Activated T-helper 2 cell treated with anti-CD3 and anti-CD28 coated beads, Interferon-gamma antibody, Interleukin-2, Interleukin-4, amounts not matched to agents 10 μg/mL and 5 μg/mL and 100 μg/mL, durations not matched to agents 14 hours and 24 hours and 36 hours (primary cell): ENCODE measurements around the gene BASP1. TPM values are rescaled to one million over a fixed set of nuclear protein-coding genes. Genes with fewer than 3 reads are reported as not detected.

ENCODE experiments used
- DNase-seq: peaks from one replicate; pipeline ENCODE4 v3.0.0; 2021; ENCODE audit warnings: low spot score
- H3K27ac Mint-ChIP-seq: one replicate; pipeline ENCODE4 v1.8.0; 2021; ENCODE audit warnings: mixed read lengths
- H3K27me3 Mint-ChIP-seq: one replicate; pipeline ENCODE4 v1.8.0; 2021; ENCODE audit warnings: low read depth, mixed read lengths
- H3K36me3 Mint-ChIP-seq: one replicate; pipeline ENCODE4 v1.8.0; 2021; ENCODE audit warnings: low read depth, mixed read lengths
- H3K4me1 Mint-ChIP-seq: one replicate; pipeline ENCODE4 v1.8.0; 2021; ENCODE audit warnings: low read depth, mixed read lengths
- H3K4me3 Mint-ChIP-seq: one replicate; pipeline ENCODE4 v1.8.0; 2021; ENCODE audit warnings: low read depth, mild to moderate bottlenecking, moderate library complexity, mixed read lengths
- H3K9me3 Mint-ChIP-seq: one replicate; pipeline ENCODE4 v1.8.0; 2021; ENCODE audit warnings: mixed read lengths
- intact Hi-C: fragments of 100-400 bp; cut with micrococcal nuclease; formaldehyde crosslinking; loops from one replicate; pipeline ENCODE4 v1.15.1; 2023
- total RNA-seq: library from RNA; stranded (reverse); gene quantifications from 2 replicates; pipeline ENCODE4 v1.2.3, GENCODE V29; 2022

BASP1 gene
- total RNA-seq, 1 donor from 2014 or later = 0.73 TPM

DNA sequence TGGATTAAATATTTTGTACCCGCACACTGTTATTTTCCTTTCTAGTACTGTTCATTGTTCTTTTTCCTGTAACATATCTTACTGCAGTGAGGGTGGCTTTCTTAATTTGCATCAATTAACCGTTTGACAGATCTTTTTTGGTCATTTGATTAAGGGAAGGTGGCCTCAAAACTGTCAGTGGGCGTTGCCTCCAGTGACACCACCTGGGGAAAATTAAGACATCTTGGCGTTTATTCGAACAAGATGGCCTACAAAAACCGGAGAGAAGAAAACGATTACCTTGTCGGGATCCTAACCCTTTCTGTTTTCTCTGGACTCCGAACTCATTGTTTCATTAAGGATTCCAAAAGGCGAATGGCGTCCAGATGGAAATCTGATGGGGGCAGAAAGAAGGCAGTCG is 2.0 kb downstream of the BASP1 start:
- intact Hi-C loops = no loop called here
- Mint-ChIP-seq H3K4me1 (peaks cover 6% of the 10 kb centered on the region), H3K27ac (no peak overlapping the region), H3K27me3 (peaks cover 47% of the 10 kb centered on the region), H3K4me3 (no peak overlapping the region), H3K36me3 (no peaks in the 10 kb centered on the region), H3K9me3 (no peaks in the 10 kb centered on the region)
- DNase-seq = no peak

DNA sequence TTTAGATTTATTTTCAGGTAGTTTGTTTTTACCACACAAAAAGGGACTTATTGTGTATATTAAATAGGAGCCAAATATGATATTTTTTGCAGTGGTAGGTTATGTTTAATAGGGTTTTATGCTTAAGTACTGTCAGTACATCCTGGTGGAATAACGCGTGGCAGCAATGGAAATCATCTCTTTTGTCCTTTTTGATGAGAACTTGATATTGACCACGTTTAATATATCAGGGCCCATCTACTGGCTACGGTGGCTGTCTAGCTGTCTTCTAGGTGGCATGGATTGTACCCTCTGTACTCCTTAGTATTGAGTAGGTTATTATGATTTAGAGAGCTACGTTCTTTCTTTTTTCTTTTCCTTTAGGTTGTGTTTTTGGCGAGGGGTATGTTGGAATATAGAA is 2.6 kb downstream of the BASP1 start:
- H3K9me3 Mint-ChIP-seq = no peaks in the 10 kb centered on the region
- no peak overlapping the region for H3K27ac Mint-ChIP-seq
- DNase-seq = no peak
- no peaks in the 10 kb centered on the region for H3K36me3 Mint-ChIP-seq
- H3K27me3 Mint-ChIP-seq = peaks cover 44% of the 10 kb centered on the region
- intact Hi-C loops = no loop called here
- H3K4me3 Mint-ChIP-seq = no peak overlapping the region
- H3K4me1 Mint-ChIP-seq = peaks cover 6% of the 10 kb centered on the region

DNA sequence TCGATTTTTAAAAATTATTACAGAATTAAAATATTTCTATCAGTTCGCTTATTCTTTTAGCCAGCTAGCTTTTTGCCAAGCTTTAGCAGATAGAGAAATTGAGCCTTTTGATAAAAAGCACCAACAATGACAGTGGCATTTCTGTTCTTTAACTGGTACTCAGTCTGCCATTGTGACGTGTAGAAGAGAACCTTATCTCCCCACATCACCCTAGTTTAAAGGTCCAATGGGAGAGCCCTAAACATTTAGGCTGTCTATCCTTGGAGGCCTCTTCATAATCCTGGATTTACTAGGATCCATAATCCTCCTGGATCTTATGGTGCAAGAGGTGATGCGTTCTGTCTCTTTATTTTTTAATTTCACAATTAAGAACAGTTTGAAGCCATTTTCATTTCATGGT is 3.0 kb downstream of the BASP1 start:
- intact Hi-C loops = no loop called here
- peaks cover 6% of the 10 kb centered on the region for H3K4me1 Mint-ChIP-seq
- H3K36me3 Mint-ChIP-seq = no peaks in the 10 kb centered on the region
- H3K4me3 Mint-ChIP-seq = no peak overlapping the region
- H3K27ac Mint-ChIP-seq = no peak overlapping the region
- no peak for DNase-seq
- no peaks in the 10 kb centered on the region for H3K9me3 Mint-ChIP-seq
- H3K27me3 Mint-ChIP-seq = peaks cover 39% of the 10 kb centered on the region

DNA sequence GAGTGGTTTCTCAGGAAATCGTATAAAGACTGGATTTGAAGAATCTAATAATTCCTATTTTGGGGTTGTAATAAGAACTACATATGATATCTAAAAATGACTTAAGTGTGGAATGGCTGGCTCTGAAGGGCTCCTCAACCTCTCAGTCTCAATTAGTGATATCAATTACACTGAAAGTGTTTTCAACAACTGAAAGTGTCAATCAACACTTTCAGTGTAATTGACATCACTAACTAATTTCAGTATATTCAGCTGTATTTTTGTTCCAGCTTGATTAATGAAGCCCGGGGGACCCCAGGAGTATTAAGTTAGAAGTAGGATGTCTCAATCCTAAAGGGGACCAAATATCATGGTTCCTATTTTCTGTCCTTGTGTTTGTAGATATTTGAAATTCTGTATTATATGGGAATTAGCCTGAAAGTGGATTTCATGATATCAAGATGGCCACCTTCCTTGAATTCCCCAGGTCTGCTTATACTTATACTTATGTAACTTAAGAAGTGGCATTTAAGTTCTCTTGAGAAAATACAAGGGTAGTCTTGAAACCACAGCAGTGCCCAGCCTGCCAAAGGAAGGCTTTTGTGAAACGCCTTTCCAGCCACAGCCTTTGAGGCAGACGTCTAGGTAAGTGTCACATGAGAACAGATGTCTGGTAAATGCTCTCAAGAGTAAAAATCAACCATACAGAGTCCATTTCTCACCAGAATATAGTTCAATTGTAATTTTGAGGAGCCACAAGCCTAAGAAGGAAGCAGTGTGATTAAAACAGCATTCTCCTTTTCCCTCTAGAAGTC is 4.6 kb downstream of the BASP1 start:
- Mint-ChIP-seq H3K27ac (no peak overlapping the region), H3K36me3 (no peaks in the 10 kb centered on the region), H3K9me3 (no peaks in the 10 kb centered on the region)

DNA sequence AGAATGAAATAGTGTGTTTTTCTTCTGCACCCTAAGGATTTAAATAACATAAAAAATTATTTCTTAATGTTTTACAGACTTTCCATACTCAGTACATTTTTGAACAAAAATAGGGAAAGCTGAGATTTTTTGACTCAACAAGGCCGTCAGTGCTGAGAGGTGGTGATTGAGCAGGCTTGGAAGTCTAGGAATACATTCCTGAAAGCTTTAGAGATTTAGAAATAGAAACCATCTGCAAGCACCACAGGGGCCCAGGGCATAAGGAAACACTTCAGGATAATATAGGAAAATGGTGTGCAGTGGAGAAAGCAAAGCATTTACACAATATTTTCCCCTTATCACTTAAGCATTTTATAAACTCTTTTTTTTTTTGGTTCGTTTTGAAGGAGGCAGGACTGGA is 5.2 kb downstream of the BASP1 start:
- Mint-ChIP-seq H3K36me3 (no peaks in the 10 kb centered on the region), H3K27me3 (peaks cover 24% of the 10 kb centered on the region), H3K4me1 (no peaks in the 10 kb centered on the region), H3K9me3 (no peaks in the 10 kb centered on the region), H3K4me3 (no peak overlapping the region), H3K27ac (no peak overlapping the region)
- no peak for DNase-seq
- intact Hi-C loops = no loop called here

More for the DNA sequence above, 4.6 kb downstream of the BASP1 start:
- no peak overlapping the region for H3K4me3 Mint-ChIP-seq
- no peaks in the 10 kb centered on the region for H3K4me1 Mint-ChIP-seq
- DNase-seq = no peak
- intact Hi-C loops = no loop called here
- H3K27me3 Mint-ChIP-seq = peaks cover 24% of the 10 kb centered on the region

DNA sequence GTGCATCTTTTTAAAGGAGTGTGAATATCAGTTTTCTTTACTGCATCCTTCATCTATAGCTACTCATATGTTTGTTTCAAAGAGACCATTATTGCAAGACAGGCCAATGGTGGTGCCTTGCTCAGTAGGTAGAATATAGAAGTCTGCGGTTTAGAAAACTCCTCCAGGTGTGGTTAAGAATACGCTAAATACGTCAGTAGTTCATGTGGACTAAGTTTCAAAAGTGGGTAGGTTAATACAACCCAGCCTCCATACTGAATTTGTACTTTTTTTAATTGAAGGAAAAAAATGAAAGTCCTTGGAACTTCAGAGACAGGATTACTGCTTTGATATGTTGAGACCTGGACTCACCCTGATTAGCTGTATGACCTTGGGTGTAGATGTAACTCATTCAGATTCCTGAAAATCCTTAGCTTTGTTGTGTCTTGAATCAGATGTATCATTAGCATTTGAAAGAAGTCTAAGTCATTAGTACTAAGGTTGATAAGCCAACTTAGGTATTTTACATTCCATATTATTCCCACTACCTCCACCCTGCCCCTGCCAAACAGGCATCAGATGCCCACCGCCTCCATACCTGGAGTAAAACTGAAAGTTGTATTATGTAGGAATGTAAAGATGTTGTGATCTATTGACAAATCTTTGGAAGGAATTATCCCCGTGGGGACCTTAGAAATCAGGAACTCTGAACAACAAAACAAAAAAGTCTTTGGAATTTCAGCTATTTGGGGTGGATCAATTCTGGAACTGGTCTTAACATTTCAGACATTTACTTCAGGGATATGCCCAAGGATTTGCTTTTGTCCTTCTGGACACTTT is 6.1 kb downstream of the BASP1 start:
- DNase-seq = no peak
- no peaks in the 10 kb centered on the region for H3K36me3 Mint-ChIP-seq
- peaks cover 5% of the 10 kb centered on the region for H3K4me1 Mint-ChIP-seq
- intact Hi-C loops = no loop called here
- H3K27ac Mint-ChIP-seq = no peak overlapping the region
- H3K27me3 Mint-ChIP-seq = peaks cover 22% of the 10 kb centered on the region
- no peaks in the 10 kb centered on the region for H3K9me3 Mint-ChIP-seq
- no peak overlapping the region for H3K4me3 Mint-ChIP-seq

DNA sequence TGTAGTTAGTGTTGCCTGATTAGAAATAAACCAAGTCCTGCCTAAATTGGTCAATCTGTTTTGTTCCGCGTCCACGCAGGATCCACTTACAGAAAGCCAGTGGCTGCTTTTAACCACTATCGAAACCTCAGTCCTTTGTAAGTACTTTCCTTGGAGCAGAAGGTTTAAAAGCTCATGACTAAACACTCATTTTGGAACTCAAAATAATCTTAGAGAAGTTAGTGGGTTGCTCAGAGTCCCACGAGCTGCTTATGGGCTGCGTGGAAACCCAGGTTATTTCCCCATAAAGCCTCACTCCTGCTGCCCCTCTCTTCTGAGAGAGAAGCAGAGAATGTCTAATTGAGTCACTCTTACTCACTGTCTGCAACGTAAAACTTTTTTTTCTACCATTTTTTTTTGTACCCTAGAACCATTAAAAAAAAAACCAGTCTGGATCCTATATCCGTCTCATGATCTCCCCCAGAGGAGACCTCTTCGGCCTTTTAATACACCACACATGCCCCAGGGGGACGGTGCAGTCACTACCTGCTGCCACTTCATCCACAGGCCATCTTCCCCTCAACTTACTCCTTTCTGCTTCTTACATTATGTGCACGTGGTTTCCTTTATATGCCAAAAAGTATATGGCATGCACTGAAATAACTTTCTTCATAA is 7.6 kb downstream of the BASP1 start:
- Mint-ChIP-seq H3K9me3 (no peaks in the 10 kb centered on the region), H3K36me3 (no peaks in the 10 kb centered on the region), H3K27me3 (peaks cover 8% of the 10 kb centered on the region), H3K27ac (no peak overlapping the region), H3K4me3 (no peak overlapping the region), H3K4me1 (peaks cover 11% of the 10 kb centered on the region)
- no peak for DNase-seq
- intact Hi-C loops = no loop called here

DNA sequence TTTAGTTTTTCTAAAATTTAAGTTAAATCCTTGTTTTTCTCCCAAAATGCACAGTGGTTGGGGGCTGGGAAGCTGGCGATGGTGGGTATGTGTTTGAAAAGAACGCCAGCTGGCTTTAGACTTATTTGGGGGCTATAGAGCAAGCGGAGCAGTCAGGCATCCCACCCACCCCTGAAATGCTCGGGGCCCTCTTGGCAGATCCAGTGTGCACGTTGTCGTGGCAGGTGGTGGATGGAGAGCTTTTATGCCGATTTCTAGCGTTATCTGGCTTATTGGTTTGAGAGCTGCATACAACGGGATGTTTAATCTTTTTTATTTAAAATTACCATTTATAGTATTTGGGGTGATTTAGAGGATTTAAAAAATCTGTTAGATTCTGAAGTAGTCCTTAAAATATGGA is 8.1 kb downstream of the BASP1 start:
- Mint-ChIP-seq H3K4me3 (no peak overlapping the region), H3K4me1 (peaks cover 11% of the 10 kb centered on the region), H3K36me3 (no peaks in the 10 kb centered on the region), H3K9me3 (no peaks in the 10 kb centered on the region), H3K27me3 (peaks cover 5% of the 10 kb centered on the region), H3K27ac (no peak overlapping the region)
- intact Hi-C loops = no loop called here
- DNase-seq = no peak

DNA sequence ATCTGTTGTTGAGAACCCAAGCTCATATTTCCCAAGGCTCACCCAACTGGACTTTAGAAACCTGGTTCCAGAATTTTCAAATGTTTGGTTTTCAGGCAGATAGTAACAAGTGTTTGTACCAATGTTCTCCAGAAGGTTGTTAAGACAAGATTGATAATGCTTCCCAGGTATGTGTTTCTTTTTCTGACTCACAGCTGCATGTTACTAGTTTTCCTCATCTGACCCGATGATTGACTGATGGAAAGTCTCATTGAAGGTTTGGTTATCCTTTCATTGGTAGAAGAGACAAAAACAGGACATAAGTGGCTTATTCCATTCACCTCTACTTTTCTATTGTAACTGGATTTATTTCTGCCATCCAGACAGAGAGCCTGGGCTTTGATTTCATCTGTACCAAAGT is 10.4 kb downstream of the BASP1 start:
- DNase-seq = no peak
- no peak overlapping the region for H3K4me3 Mint-ChIP-seq

DNA sequence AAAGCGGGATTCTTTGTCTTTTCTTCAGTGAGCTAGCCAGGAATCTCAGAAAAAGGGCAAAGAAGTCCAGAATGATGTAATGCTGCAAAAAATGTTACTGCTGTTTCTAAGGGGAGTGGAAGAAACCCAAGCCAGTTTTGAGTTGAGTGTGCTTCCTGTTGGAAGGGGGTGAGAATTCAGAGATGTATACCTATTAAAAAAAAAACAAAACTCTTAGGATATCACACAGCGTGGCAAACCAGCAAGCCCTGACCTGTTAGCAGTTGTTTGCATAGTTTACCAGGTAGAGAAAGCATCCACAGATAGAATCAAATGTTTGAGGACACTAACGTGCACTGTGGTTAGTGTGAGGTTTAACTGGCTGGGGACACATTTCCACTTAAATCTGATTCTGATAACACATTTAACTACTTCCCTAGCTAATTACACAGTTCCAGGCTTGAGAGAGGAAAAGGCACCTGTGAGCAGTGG is 11.4 kb downstream of the BASP1 start:
- no peak overlapping the region for H3K27ac Mint-ChIP-seq
- H3K9me3 Mint-ChIP-seq = no peaks in the 10 kb centered on the region
- no peak overlapping the region for H3K4me3 Mint-ChIP-seq
- DNase-seq = no peak
- intact Hi-C loops = no loop called here
- H3K4me1 Mint-ChIP-seq = peaks cover 11% of the 10 kb centered on the region
- H3K27me3 Mint-ChIP-seq = no peaks in the 10 kb centered on the region
- H3K36me3 Mint-ChIP-seq = no peaks in the 10 kb centered on the region

More for the DNA sequence above, 10.4 kb downstream of the BASP1 start:
- Mint-ChIP-seq H3K36me3 (no peaks in the 10 kb centered on the region), H3K4me1 (peaks cover 11% of the 10 kb centered on the region), H3K9me3 (no peaks in the 10 kb centered on the region), H3K27me3 (no peaks in the 10 kb centered on the region), H3K27ac (no peak overlapping the region)
- intact Hi-C loops = no loop called here

DNA sequence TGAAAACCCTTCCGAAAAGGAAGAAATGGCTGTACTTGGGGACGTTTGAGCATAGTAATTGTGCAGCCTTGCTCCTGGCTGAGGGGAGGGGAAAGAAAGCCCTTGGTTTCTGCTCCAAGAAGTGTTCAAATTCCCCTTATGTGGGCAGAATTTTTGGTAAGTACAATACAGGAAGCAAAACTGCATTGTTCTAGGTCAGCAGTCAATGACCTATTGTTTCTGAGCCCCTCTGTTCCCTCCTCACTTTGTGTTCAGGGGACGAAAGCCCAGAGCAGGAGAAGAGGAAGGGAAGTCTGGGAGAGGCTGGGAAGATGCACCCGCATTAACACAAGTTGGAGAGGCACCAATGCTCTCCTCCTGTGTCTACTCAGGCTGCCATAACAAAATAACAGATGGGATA is 11.9 kb downstream of the BASP1 start:
- Mint-ChIP-seq H3K27me3 (no peaks in the 10 kb centered on the region), H3K27ac (no peak overlapping the region), H3K4me1 (peaks cover 11% of the 10 kb centered on the region), H3K9me3 (no peaks in the 10 kb centered on the region), H3K36me3 (no peaks in the 10 kb centered on the region), H3K4me3 (no peak overlapping the region)
- intact Hi-C loops = no loop called here
- DNase-seq = no peak

DNA sequence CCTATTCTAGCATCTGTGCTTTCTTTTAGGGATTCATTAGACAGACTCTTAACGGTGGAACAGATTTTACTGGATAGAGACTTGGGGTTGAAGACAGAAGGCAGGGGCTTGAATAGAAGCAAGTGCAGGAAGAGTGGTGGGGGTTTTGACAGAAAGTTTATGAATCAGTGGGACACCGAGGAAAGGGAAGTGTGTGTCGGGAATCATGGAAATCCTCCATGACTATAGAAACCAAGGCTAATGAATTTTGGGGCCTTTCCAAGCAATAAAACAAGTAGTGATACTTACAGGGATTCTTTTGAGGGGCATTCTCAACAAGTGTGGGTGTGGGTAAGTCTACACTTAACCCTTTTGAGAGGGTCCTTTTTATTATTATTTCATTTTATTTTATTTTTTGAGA is 12.8 kb downstream of the BASP1 start:
- intact Hi-C loops = no loop called here
- H3K4me1 Mint-ChIP-seq = peaks cover 11% of the 10 kb centered on the region
- H3K36me3 Mint-ChIP-seq = no peaks in the 10 kb centered on the region
- no peaks in the 10 kb centered on the region for H3K9me3 Mint-ChIP-seq
- DNase-seq = no peak
- H3K4me3 Mint-ChIP-seq = no peak overlapping the region
- no peaks in the 10 kb centered on the region for H3K27me3 Mint-ChIP-seq
- H3K27ac Mint-ChIP-seq = no peak overlapping the region
